NB4 (cell line): Measurements from ENCODE around the gene BMPR1A.
A peak's percentile ranks its signal among the peaks of the same experiment; 100 is the strongest.

Experiments used
- DNase-seq: peaks from one replicate; pipeline ENCODE4 v3.0.0; 2010; ENCODE audit warnings: low read depth
- H3K4me3 ChIP-seq: one replicate; pipeline ENCODE4 v1.5.1; 2011; ENCODE audit warnings: mild to moderate bottlenecking, low read depth, low read length, moderate library complexity
- CTCF ChIP-seq: IDR thresholded peaks from one replicate; pipeline ENCODE4 v1.5.1; 2012; ENCODE audit warnings: low read depth, low read length
- MAX ChIP-seq: IDR thresholded peaks from 2 replicates; pipeline ENCODE4 v1.6.1; 2011; ENCODE audit warnings: low read depth, low read length
- MYC ChIP-seq: IDR thresholded peaks from 2 replicates; pipeline ENCODE4 v1.6.1; 2011; ENCODE audit warnings: low read depth, low read length
- POLR2A ChIP-seq: IDR thresholded peaks from 2 replicates; pipeline ENCODE4 v1.6.1; 2011; ENCODE audit warnings: mild to moderate bottlenecking; ENCODE audit not compliant: insufficient read length; ENCODE audit errors: extremely low read depth

The BMPR1A gene

GRCh38 chr10:86709396-86710185 lies 46.8 kb upstream of the BMPR1A start:
- H3K4me3 ChIP-seq = no peak overlapping the region
- no peak for DNase-seq
- no peak for TF ChIP-seq CTCF
- no peak for TF ChIP-seq MYC
- TF ChIP-seq POLR2A = no peak
- TF ChIP-seq MAX = no peak

- H3K4me3 ChIP-seq = peak overlapping the region; percentile 43
- TF ChIP-seq MYC (peak; percentile 84), POLR2A (peak; percentile 69), MAX (peak; percentile 61), CTCF (peak; percentile 69)
- DNase-seq = peak; percentile 95
Measured at GRCh38 chr10:86710987-86711512, 45.4 kb upstream of the BMPR1A start.

- H3K4me3 ChIP-seq = peak overlapping the region; percentile 64
- peak; percentile 68 for DNase-seq
- TF ChIP-seq CTCF = no peak
- TF ChIP-seq MAX = 0 out of 2 replicates have a peak, but pooled peaks have one; percentile 1
- TF ChIP-seq MYC = no peak
Measured at GRCh38 chr10:86711513-86712316, 44.7 kb upstream of the BMPR1A start.

- TF ChIP-seq MAX (no peak), MYC (no peak), POLR2A (no peak), CTCF (no peak)
- peak; percentile 50 for DNase-seq
- H3K4me3 ChIP-seq = peak overlapping the region; percentile 64
Measured at GRCh38 chr10:86712317-86712707, 44.1 kb upstream of the BMPR1A start.

- peak; percentile 43 for DNase-seq
- TF ChIP-seq CTCF (no peak), MYC (no peak), POLR2A (no peak), MAX (peak; percentile 19; the same call in 1 of the 2 replicates)
- no peak overlapping the region for H3K4me3 ChIP-seq
Measured at GRCh38 chr10:86715156-86715795, 41.1 kb upstream of the BMPR1A start.
